Uterus (tissue), 2 donors: ENCODE results near the gene PITPNM3.

ENCODE experiments used
- POLR2A ChIP-seq, 2 donors: fragments of 450-650 bp; IDR thresholded peaks; one replicate each; pipeline ENCODE4 v1.6.1; 2016; ENCODE audit warnings: antibody characterized with exemption in 2 of 2, mild to moderate bottlenecking in 1 of 2, moderate library complexity in 1 of 2
- TF ChIP-seq, protein P1 (sequence below), 4 experiments: fragments of 200-600 bp in 2 of 4; fragments of 450-650 bp in 2 of 4; sonication (generic) in 2 of 4; IDR thresholded peaks; one replicate each; pipeline ENCODE4 v1.5.1; 2016 to 2019; ENCODE audit warnings: antibody characterized with exemption in 4 of 4, mild to moderate bottlenecking in 2 of 4, moderate library complexity in 1 of 4

DNA sequence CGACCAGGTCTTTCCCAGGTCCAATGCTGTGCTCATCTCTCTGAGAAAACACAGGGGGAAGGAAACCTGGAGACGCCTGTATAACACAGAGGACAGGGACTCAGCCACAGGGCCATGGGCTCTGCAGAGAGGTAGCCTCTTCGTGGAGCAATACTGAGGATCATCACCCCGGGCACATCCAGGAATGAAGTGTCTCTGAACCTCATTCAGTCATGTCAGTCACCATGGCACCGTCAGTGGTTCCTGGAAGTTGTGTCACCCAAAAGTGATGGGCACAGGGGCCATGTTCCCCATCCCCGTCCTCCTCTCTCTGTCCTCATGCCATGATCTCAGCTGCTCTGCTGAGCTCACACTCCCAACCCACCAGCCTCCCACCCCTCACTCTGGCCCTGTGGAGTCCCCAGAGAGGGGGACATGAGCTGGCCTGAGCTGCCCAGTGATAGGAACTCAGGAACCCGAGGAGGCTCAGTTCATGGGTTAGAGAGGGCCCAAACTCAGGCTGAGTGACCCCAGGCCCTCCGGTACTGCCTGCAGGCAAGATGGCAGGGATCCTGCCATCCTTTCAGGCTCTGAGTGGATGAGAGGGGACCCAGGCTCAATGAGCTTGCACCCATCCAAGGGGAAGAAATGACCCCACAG, 53.4 kb downstream of the PITPNM3 start:
- TF ChIP-seq, protein P1, sequence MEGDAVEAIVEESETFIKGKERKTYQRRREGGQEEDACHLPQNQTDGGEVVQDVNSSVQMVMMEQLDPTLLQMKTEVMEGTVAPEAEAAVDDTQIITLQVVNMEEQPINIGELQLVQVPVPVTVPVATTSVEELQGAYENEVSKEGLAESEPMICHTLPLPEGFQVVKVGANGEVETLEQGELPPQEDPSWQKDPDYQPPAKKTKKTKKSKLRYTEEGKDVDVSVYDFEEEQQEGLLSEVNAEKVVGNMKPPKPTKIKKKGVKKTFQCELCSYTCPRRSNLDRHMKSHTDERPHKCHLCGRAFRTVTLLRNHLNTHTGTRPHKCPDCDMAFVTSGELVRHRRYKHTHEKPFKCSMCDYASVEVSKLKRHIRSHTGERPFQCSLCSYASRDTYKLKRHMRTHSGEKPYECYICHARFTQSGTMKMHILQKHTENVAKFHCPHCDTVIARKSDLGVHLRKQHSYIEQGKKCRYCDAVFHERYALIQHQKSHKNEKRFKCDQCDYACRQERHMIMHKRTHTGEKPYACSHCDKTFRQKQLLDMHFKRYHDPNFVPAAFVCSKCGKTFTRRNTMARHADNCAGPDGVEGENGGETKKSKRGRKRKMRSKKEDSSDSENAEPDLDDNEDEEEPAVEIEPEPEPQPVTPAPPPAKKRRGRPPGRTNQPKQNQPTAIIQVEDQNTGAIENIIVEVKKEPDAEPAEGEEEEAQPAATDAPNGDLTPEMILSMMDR (IDR thresholded peaks at IDR 0.05), result no peak
- TF ChIP-seq POLR2A (IDR thresholded peaks at IDR 0.05), result no peak
